Ovary (tissue), 9 donors: ENCODE results near the gene SH3BP5L. TPM values are rescaled to one million over a fixed set of nuclear protein-coding genes. Genes with fewer than 3 reads are reported as not detected.
A peak's percentile ranks its signal among the peaks of the same experiment; 100 is the strongest.

Experiments used
- DNase-seq, 5 donors: peaks; one replicate each; pipeline ENCODE4 v3.0.0-alpha.2; 2019 to 2020
- H3K27ac ChIP-seq, 2 donors: fragments of 200-600 bp; one replicate each; pipeline versions ENCODE4 v1.5.1 to v1.8.0; 2019 to 2022
- H3K27me3 ChIP-seq: fragments of 200-600 bp; one replicate; pipeline ENCODE4 v1.8.0; 2022
- H3K36me3 ChIP-seq: fragments of 200-600 bp; sonication (generic); one replicate; pipeline ENCODE4 v1.5.1; 2019
- H3K4me1 ChIP-seq: one replicate; pipeline ENCODE4 v1.8.1; 2013; ENCODE audit warnings: mild to moderate bottlenecking, moderate library complexity; ENCODE audit not compliant: insufficient read depth
- H3K4me3 ChIP-seq: fragments of 200-600 bp; sonication (generic); one replicate; pipeline ENCODE4 v1.5.1; 2017
- H3K9me3 ChIP-seq, 2 donors: fragments of 200-600 bp in 1 of 2; sonication (generic) in 1 of 2; one replicate each; pipeline versions ENCODE4 v1.5.1 to v1.8.1; 2013 to 2019; ENCODE audit warnings: mild to moderate bottlenecking in 1 of 2, moderate library complexity in 1 of 2
- EP300 ChIP-seq: sonication (generic); formaldehyde crosslinking; IDR thresholded peaks from one replicate; pipeline ENCODE4 v1.6.1; 2017; ENCODE audit warnings: antibody characterized with exemption
- POLR2A ChIP-seq: fragments of 450-650 bp; IDR thresholded peaks from one replicate; pipeline ENCODE4 v1.6.1; 2017; ENCODE audit warnings: antibody characterized with exemption, mild to moderate bottlenecking, moderate library complexity
- WGBS, 3 donors: extraction: QIAGEN DNeasy Blood & Tissue Kit in 1 of 3; methylation state at CpG; one replicate each; pipeline versions ENCODE4 v1.1.5 to v1.1.7; 2013 to 2017; 5-methylcytosine and 5-hydroxymethylcytosine counted together
- intact Hi-C, 4 donors: fragments of 100-400 bp; cut with DNase I; formaldehyde crosslinking; loops; one replicate each; pipeline versions ENCODE4 v1.11.0 to v1.15.1; 2022 to 2023
- polyA plus RNA-seq, 2 donors: library from polyadenylated mRNA; stranded (reverse); fragments of 200-250 nt in 1 of 2; fragments of 350-450 nt in 1 of 2; fragmentation: Illumina TruSeq in 1 of 2; extraction: RNeasy Lipid Tissue Mini Kit (QIAGEN cat#74804) in 1 of 2; gene quantifications; one replicate each; pipeline ENCODE4 v1.2.3, GENCODE V29; 2013 to 2014
- total RNA-seq, 7 donors: library from RNA; depleted of rRNA in 2 of 7; stranded (reverse); fragments of >200 nt in 2 of 7; fragmentation: NEBNext Ultra II Directional in 3 of 7; extraction: Animal tissue kit (Norgen Biotek cat#: 25700) in 3 of 7; gene quantifications; one replicate each; pipeline versions ENCODE4 v1.1.0 to v1.2.4, GENCODE V29; 2016 to 2023
- TF ChIP-seq, protein P1 (sequence below), 3 donors: fragments of 450-650 bp in 2 of 3; fragments of 200-600 bp in 1 of 3; IDR thresholded peaks; one replicate each; pipeline versions ENCODE4 v1.5.1 to v1.8.0; 2016 to 2022; ENCODE audit warnings: antibody characterized with exemption in 3 of 3, mild to moderate bottlenecking in 1 of 3
- donor health status: DM: no; HTN: no; CAD: no; lungs with moderate emphysema.
- donor health status: DM: no; HTN: no; CAD: no.
- donor health status: Bipolar disorder and iron deficiency.
- donor health status: DM: yes; HTN: yes; CAD: no.
- donor health status: DM: no; HTN: no; CAD: no.
- donor health status: DM: yes; HTN: yes; CAD: no.

The SH3BP5L gene
- total and polyA plus RNA-seq, 9 donors, result 8.1 to 16.8 (median 13.8) TPM

DNA sequence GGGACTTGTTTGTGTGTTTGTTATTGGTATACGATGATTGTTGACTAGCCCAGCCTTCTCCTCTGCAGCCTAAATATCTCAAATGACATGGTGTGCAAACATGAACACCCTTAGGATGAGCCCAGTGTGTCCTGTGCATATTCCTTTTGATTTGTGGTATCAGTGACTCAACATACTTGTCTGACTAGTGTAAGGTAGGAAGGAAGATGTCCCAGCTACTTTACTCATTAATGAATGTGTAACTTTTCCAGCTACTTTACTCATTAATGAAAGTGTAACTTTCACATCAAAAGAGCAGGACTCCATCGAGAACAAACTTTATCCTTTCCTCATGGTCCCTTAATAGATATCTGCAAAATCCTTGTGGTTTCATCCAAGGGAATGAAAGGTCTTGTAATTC is 35.9 kb upstream of the SH3BP5L start:
- DNase-seq, result no peak
- no peaks in the 10 kb centered on the region for H3K9me3 ChIP-seq
- TF ChIP-seq EP300, result no peak
- TF ChIP-seq, protein P1, sequence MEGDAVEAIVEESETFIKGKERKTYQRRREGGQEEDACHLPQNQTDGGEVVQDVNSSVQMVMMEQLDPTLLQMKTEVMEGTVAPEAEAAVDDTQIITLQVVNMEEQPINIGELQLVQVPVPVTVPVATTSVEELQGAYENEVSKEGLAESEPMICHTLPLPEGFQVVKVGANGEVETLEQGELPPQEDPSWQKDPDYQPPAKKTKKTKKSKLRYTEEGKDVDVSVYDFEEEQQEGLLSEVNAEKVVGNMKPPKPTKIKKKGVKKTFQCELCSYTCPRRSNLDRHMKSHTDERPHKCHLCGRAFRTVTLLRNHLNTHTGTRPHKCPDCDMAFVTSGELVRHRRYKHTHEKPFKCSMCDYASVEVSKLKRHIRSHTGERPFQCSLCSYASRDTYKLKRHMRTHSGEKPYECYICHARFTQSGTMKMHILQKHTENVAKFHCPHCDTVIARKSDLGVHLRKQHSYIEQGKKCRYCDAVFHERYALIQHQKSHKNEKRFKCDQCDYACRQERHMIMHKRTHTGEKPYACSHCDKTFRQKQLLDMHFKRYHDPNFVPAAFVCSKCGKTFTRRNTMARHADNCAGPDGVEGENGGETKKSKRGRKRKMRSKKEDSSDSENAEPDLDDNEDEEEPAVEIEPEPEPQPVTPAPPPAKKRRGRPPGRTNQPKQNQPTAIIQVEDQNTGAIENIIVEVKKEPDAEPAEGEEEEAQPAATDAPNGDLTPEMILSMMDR (IDR thresholded peaks at IDR 0.05), result no peak
- TF ChIP-seq POLR2A, result no peak
- no peak overlapping the region for H3K27ac ChIP-seq
- WGBS, 3 donors, result 65 to 83% (median 75%) methylated on average over 2 of the region's 2 CpGs
- H3K36me3 ChIP-seq, result no peaks in the 10 kb centered on the region
- H3K4me3 ChIP-seq, result no peak overlapping the region
- H3K4me1 ChIP-seq, result peaks cover 19% of the 10 kb centered on the region
- intact Hi-C loops, result no loop called here
- H3K27me3 ChIP-seq, result no peaks in the 10 kb centered on the region

DNA sequence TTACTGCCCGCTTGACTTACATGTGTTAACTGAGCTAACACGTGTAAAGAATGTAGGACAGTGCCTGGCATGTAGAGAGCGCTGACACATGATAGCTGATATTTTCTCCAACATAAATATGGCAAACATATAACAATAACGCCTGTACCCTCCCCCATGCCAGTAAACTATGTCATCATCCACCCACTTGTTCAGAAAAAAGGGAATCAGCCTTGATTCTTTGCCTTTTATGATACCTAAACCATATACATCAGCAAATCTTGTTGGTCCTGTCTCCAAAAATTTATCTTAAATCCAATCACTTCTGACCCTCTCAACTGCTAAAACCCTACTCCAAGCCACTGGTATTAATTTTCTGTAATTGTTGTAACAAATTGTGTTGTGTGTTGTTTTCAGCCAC is 34.3 kb upstream of the SH3BP5L start:
- Histone ChIP-seq H3K27ac (no peak overlapping the region), H3K36me3 (no peaks in the 10 kb centered on the region), H3K27me3 (no peaks in the 10 kb centered on the region), H3K9me3 (no peaks in the 10 kb centered on the region), H3K4me1 (peaks cover 19% of the 10 kb centered on the region), H3K4me3 (no peak overlapping the region)
- WGBS, 3 donors, result 72 to 75% (median 73%) methylated on average over 4 of the region's 4 CpGs
- no peak for DNase-seq
- TF ChIP-seq EP300, result no peak
- TF ChIP-seq, protein P1 (IDR thresholded peaks at IDR 0.05), result no peak
- no peak for TF ChIP-seq POLR2A
- intact Hi-C loops, result no loop called here

DNA sequence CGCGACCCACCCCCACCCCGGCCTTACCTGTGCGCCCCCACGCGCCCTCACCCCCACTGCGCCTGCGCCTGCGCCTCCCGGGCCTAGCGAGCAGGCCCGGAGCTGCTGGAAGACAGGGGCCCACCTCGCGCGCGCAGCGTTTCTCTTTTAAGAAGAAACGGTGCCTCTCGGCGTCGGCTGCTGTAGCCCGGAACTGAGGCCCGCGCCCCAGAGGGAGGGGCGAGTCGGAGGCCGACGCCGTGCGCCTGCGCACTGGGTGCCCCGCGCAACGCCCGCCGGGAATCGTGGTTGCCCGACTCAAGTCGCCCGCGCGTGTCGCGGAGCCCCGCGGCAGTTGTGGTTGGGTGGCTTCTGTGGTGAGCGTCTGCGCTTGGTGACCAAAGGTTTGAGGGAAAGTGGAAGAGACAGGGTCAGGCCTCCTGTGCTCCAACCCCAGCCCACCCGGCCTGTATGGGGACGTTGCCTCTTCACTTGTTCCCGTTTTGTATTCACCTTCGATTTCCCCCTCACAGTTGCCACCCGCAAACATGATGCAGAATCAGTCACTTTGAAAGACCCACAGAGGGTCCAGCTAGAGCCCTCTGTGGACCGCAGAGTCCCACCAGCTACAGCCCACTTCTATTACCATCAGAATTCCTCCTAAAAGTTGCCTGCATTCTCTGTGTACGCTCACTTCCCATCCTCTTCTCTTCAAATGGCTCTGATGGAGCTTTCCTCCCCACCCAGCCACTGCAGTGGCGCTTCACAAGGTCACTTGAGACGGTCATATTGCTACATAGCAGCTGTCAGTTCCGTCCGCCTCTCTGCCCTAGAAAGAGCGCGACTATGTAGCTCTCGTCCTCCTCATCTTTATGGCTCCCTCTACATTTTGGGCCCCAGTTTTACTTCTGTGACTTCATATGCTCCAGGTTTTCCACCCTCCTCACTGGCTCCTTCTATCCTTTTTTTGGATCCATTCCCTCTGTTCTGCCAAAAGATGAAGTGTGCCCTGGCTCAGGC is 33.5 kb upstream of the SH3BP5L start, which contains the start of gene ZNF692:
ZNF692 (minus strand) TSS at position 195 of the 999 bp plus-strand sequence. CDS start 776 bp downstream, outside the sequence.
- Histone ChIP-seq H3K4me1 (peaks cover 19% of the 10 kb centered on the region), H3K9me3 (no peaks in the 10 kb centered on the region), H3K36me3 (no peaks in the 10 kb centered on the region), H3K27ac (peak within 1 kb of the TSS; percentile 71 to 76), H3K4me3 (peak within 1 kb of the TSS; percentile 61), H3K27me3 (no peaks in the 10 kb centered on the region)
- intact Hi-C loops, result loop anchor here in 1 of 4 donors (2.0 kb wide), 1 partner anchor 20 kb away; the partner anchor contains the start of gene ZNF672
- peak; percentile 95 to 96 (median 96) for DNase-seq
- 6% methylated on average over 62 of the region's 62 CpGs for WGBS, 3 donors
- TF ChIP-seq EP300, result no peak
- TF ChIP-seq, protein P1 (IDR thresholded peaks at IDR 0.05), result no peak
- peak; percentile 78 for TF ChIP-seq POLR2A

DNA sequence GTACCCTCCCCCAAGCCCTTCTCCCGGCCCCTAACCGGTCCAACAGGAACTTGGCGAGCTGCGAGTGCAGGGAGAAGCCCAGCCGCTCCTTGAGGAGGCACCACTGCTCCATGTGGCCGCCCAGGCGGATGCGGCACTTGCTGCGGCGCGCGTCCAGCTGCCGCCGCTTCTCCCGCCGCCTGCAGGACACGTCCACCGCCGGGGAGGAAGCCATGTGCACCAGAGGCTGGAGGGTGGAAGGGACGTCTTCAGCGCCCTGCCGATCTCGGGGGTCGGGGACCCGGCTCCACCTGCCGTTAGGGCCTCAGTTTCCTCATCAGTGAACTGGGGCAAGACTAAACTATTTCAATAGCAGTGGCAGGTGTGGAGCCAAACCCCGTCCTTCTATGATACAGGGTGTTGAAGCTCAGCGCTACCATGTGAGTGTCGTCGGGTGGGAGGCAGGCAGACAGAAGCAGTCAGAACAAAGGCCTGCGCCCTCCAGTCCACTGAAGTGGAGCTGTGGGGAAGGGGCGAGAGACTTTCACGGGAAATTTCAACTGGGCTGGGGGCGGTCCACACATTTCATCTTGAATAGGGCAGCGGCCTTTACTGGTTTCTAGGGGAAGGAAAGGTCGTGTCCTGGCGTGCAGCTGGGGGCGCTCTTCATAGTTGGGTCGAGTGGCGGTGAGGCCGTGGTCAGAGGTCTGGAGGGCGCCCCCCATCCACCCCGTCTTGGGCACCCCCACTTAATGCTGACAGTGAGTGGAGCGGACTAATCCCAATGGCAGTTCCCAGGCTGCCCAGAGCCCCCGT is 32.6 kb upstream of the SH3BP5L start:
- WGBS, 3 donors, result 1 to 2% (median 1%) methylated on average over 42 to 45 of the region's 45 CpGs

More for the DNA sequence above, 32.6 kb upstream of the SH3BP5L start:
- H3K27me3 ChIP-seq, result no peaks in the 10 kb centered on the region
- H3K4me3 ChIP-seq, result peak overlapping the region; percentile 61
- no peaks in the 10 kb centered on the region for H3K36me3 ChIP-seq
- intact Hi-C loops, result loop anchor here in 1 of 4 donors (2.0 kb wide), 1 partner anchor 19 kb away; the partner anchor contains the start of gene ZNF672
- TF ChIP-seq, protein P1 (IDR thresholded peaks at IDR 0.05), result peak in 2 of 3 donors; percentile 26 to 32
- no peak for TF ChIP-seq POLR2A
- peak; percentile 56 to 75 (median 67) for DNase-seq
- H3K27ac ChIP-seq, result peak overlapping the region; percentile 56 to 76
- no peaks in the 10 kb centered on the region for H3K9me3 ChIP-seq
- peaks cover 14% of the 10 kb centered on the region for H3K4me1 ChIP-seq
